Upper lobe of left lung (tissue), 4 donors: ENCODE results near the gene SCUBE1.

Experiments used
- POLR2A ChIP-seq, 4 donors: fragments of 450-650 bp; IDR thresholded peaks; one replicate each; pipeline ENCODE4 v1.5.1; 2016 to 2017; ENCODE audit warnings: antibody characterized with exemption in 4 of 4, mild to moderate bottlenecking in 2 of 4
- POLR2AphosphoS5 ChIP-seq, 2 donors: sonication (generic); formaldehyde crosslinking; IDR thresholded peaks; one replicate each; pipeline ENCODE4 v1.5.1; 2017; ENCODE audit warnings: antibody characterized with exemption in 2 of 2
- TF ChIP-seq, protein P1 (sequence below), 6 experiments: fragments of 450-650 bp in 4 of 6; fragments of 200-600 bp in 2 of 6; sonication (generic) in 2 of 6; IDR thresholded peaks; one replicate each; pipeline ENCODE4 v1.5.1; 2016 to 2019; ENCODE audit warnings: antibody characterized with exemption in 6 of 6

DNA sequence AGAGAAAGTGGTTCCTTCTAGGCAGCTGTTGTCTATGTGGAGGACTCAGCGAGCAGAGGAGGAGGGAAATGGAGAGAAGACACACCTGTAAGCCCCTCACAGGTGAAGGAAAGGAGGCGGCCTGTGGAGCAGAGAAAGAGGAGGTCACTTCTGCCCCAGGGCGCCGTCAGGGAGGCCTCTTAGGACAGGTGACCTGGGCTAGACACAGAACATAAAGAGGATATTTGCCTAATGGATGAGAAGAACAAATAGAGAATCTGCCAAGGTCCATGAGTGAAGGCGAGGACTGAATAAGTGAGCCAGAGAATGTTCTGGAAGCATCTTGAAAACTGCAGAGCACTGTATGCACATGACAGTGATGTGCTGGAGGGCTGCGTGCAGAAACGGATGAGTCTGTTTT lies 2.2 kb upstream of the SCUBE1 start:
- TF ChIP-seq, protein P1, sequence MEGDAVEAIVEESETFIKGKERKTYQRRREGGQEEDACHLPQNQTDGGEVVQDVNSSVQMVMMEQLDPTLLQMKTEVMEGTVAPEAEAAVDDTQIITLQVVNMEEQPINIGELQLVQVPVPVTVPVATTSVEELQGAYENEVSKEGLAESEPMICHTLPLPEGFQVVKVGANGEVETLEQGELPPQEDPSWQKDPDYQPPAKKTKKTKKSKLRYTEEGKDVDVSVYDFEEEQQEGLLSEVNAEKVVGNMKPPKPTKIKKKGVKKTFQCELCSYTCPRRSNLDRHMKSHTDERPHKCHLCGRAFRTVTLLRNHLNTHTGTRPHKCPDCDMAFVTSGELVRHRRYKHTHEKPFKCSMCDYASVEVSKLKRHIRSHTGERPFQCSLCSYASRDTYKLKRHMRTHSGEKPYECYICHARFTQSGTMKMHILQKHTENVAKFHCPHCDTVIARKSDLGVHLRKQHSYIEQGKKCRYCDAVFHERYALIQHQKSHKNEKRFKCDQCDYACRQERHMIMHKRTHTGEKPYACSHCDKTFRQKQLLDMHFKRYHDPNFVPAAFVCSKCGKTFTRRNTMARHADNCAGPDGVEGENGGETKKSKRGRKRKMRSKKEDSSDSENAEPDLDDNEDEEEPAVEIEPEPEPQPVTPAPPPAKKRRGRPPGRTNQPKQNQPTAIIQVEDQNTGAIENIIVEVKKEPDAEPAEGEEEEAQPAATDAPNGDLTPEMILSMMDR (IDR thresholded peaks at IDR 0.05), result no peak
- no peak for TF ChIP-seq POLR2A (IDR thresholded peaks at IDR 0.05)
- TF ChIP-seq POLR2AphosphoS5 (IDR thresholded peaks at IDR 0.05), result no peak
